HuH-7 (cell line): ENCODE measurements around the gene WRNIP1.
"Not testable (repeated sequence)": the region's sequence is repeated elsewhere in the genome, so short reads cannot be mapped to it uniquely, and the experiment has no call there.

Experiments
- DNase-seq: peaks from one replicate; pipeline ENCODE4 v3.0.0; 2011; ENCODE audit warnings: low spot score

WRNIP1 gene

GRCh38 chr6:2784930-2785329 lies 19.7 kb downstream of the WRNIP1 start:
- no peak for DNase-seq

- no peak for DNase-seq
These were observed 21.1 kb downstream of the WRNIP1 start for GRCh38 chr6:2786269-2786668.

GRCh38 chr6:2790588-2791449 lies 25.6 kb downstream of the WRNIP1 start:
- peak; percentile 70 for DNase-seq

- DNase-seq: no peak
These were observed 26.3 kb downstream of the WRNIP1 start for GRCh38 chr6:2791450-2791974.

GRCh38 chr6:2792330-2793110 lies 27.3 kb downstream of the WRNIP1 start:
- no peak for DNase-seq

- DNase-seq: no peak
These were observed 28.4 kb downstream of the WRNIP1 start for GRCh38 chr6:2793534-2794151.

GRCh38 chr6:2794171-2794730 lies 29.1 kb downstream of the WRNIP1 start:
- DNase-seq: no peak

- no peak for DNase-seq
These were observed 30.0 kb downstream of the WRNIP1 start for GRCh38 chr6:2795162-2795561.

GRCh38 chr6:2795956-2796355 lies 30.8 kb downstream of the WRNIP1 start:
- DNase-seq: no peak

GRCh38 chr6:2796861-2797260 lies 31.7 kb downstream of the WRNIP1 start:
- no peak for DNase-seq

GRCh38 chr6:2797564-2798031 lies 32.4 kb downstream of the WRNIP1 start:
- DNase-seq: no peak

- DNase-seq: no peak
These were observed 33.5 kb downstream of the WRNIP1 start for GRCh38 chr6:2798586-2799134.

- DNase-seq: no peak
These were observed 34.8 kb downstream of the WRNIP1 start for GRCh38 chr6:2799936-2800527.

- no peak for DNase-seq
These were observed 35.5 kb downstream of the WRNIP1 start for GRCh38 chr6:2800552-2801316.

- not testable (repeated sequence) for DNase-seq
These were observed 36.5 kb downstream of the WRNIP1 start for GRCh38 chr6:2801687-2802086.

GRCh38 chr6:2802521-2803060 lies 37.4 kb downstream of the WRNIP1 start:
- DNase-seq: no peak

GRCh38 chr6:2803731-2804429 lies 38.7 kb downstream of the WRNIP1 start:
- DNase-seq: no peak

GRCh38 chr6:2804516-2804915 lies 39.3 kb downstream of the WRNIP1 start:
- DNase-seq: no peak

GRCh38 chr6:2805031-2805430 lies 39.8 kb downstream of the WRNIP1 start:
- DNase-seq: no peak

- no peak for DNase-seq
These were observed 41.5 kb downstream of the WRNIP1 start for GRCh38 chr6:2806644-2807043.
